ENCODE data around the gene ELOVL6.

The ELOVL6 gene

DNA sequence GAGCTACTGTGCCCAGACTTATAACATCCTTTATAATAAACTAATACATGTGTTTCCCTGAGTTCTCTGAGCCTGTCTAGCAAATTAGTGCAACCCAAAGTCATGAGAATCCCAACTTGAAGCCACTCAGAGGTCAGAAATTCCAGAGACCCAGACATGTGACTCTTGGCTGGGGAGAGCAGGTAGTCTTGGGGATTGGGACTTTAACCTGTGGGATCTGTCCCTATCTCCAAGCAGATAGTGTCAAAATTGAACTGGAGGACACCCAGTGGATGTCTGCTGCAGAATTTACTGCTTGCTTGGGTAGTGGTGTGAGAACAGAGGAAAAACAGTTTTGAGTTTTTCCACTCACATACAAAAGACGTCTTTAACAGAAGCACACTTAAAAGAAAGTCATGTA lies 26.4 kb downstream of the ELOVL6 start:
- no peak for DNase-seq (ENCODE audit: low read depth)
- TF ChIP-seq, protein P1, sequence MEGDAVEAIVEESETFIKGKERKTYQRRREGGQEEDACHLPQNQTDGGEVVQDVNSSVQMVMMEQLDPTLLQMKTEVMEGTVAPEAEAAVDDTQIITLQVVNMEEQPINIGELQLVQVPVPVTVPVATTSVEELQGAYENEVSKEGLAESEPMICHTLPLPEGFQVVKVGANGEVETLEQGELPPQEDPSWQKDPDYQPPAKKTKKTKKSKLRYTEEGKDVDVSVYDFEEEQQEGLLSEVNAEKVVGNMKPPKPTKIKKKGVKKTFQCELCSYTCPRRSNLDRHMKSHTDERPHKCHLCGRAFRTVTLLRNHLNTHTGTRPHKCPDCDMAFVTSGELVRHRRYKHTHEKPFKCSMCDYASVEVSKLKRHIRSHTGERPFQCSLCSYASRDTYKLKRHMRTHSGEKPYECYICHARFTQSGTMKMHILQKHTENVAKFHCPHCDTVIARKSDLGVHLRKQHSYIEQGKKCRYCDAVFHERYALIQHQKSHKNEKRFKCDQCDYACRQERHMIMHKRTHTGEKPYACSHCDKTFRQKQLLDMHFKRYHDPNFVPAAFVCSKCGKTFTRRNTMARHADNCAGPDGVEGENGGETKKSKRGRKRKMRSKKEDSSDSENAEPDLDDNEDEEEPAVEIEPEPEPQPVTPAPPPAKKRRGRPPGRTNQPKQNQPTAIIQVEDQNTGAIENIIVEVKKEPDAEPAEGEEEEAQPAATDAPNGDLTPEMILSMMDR (conservative IDR thresholded peaks at IDR 0.05; ENCODE audit: low read depth, low read length), result no peak
- no peak overlapping the region for H3K4me3 ChIP-seq (ENCODE audit: low read depth, low read length)

DNA sequence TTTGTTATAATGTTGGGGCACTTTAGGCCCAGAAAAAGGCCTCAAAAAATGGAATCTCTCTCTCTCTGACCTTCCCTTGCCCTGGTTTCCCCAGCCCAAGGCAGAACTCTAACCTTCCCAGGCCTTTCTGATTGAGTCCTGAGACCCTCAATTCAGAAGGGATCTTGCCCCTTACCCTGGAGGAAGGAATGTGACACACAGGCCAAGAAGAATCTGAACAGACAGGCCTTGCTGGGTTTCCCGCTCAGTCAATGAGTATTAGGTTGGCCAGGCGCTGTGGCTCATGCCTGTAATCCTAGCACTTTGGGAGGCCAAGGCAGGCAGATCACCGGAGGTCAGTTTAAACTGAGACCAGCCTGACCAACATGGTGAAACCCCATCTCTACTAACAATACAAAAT lies 27.6 kb downstream of the ELOVL6 start:
- TF ChIP-seq, protein P1 (conservative IDR thresholded peaks at IDR 0.05; ENCODE audit: low read depth, low read length), result peak; percentile 35
- DNase-seq (ENCODE audit: low read depth), result no peak
- no peak overlapping the region for H3K4me3 ChIP-seq (ENCODE audit: low read depth, low read length)

DNA sequence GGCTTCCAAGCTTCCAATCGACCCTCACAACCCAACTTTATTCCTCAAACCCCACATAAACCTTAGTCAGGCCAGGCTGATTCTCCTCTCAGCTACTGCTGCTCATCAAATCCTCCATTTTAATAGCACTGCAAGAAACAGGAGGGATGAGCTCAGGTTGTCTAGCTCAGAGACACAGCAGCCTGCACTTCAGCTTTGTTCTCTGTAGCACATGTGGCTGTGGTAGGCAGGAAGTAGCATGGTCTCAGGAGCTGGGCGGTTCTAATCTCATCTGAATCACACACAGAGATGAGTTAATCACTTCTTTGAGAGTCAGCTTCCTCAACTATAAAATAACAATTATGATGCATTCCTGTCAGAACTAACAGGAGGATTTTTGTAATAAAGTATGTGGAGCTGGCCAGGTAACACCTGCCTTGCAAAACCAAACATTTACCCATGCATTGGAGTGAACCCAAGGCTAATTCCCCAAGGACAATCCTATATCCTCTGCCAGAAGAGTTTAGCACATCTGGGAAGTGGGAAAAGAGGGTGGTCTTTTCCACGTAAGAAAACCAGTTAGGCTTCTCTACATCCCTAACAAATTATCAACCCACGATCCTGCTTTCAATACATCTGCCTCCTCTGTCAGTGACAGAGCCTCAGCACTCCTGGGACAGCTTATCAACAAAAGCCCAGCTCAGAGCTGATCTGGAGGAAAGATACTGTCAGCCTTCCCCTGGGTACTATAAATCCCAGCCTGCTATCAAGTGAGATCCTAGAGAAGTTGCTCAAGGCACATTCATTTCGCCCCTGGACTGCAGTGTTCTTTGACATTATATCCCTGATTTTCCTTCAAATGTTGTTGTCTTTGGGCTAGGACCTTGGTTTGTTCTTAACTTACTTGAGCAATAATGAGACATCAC lies 32.8 kb downstream of the ELOVL6 start:
- TF ChIP-seq, protein P1 (conservative IDR thresholded peaks at IDR 0.05; ENCODE audit: low read depth, low read length), result no peak
- no peak overlapping the region for H3K4me3 ChIP-seq (ENCODE audit: low read depth, low read length)
- DNase-seq (ENCODE audit: low read depth), result peak; percentile 82

DNA sequence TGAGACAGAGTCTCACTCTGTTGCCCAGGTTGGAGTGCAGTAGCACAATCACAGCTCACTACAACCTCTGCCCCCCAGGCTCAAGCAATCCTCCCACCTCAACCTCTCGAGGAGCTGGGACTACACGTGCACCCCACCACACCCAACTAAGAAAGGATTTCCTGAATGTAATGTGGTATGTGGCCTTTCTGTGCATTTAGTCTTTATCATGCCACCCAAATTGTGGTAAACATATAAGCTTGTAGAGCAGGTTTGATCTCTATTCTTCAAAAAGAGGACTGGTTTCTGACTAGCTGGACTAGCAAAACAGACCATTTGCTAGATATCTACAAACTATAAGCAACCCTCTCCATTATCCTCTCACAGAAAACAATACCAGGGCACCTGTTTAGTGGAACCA lies 33.6 kb downstream of the ELOVL6 start:
- DNase-seq (ENCODE audit: low read depth), result no peak
- TF ChIP-seq, protein P1 (conservative IDR thresholded peaks at IDR 0.05; ENCODE audit: low read depth, low read length), result no peak
- no peak overlapping the region for H3K4me3 ChIP-seq (ENCODE audit: low read depth, low read length)

DNA sequence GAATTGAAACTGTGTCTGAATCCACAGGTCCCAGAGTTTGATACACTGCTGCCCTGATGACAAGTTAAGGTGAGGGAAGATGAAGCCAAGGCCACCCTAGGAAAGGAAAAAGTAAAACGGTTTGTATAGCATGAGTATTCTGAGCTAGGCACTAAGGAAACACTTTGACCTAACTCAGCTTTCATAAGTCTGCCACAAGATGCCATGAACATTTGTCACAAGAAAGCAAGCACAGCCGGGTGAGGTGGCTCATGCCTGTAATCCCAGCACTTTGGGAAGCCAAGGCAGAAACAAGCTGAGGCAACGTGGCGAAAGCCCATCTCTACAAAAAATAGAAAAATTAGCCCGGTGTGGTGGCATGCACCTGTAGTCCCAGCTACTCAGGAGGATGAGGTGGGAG lies 34.2 kb downstream of the ELOVL6 start:
- peak; percentile 34 for DNase-seq (ENCODE audit: low read depth)
- TF ChIP-seq, protein P1 (conservative IDR thresholded peaks at IDR 0.05; ENCODE audit: low read depth, low read length), result no peak

DNA sequence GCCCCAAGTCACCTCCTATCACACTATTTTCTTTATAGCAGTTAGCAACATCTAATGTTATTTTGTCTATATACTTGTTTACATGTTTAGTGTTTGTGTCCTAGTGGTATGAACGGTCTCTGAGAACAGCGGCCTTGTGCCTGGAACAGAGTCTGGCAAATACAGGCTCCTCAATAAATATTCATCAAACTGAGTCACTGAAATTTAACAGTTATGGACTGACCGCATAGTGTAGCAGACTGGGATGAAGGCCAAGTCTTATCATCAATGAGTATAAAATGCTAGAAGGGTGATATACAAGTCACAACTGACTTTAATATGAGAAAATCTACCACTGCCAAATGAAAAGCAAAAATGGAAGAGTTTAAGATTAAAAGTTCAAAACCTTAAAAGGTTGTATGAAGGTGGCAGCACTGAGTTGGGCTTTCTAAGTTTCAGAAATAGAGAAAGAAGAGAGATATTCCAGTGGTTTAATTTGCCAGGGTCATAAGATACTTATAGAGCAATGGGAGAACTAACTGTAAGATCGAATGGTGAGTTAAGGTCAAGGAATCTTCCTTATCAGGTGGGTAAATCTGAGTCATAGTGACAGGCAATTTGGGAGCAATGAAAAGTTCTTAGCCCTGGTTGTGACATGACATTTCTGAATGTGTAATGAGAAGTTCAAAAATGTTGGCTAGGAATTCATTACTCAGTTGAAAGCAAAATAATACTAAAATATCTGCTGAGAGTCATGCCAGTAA lies 34.9 kb downstream of the ELOVL6 start:
- TF ChIP-seq, protein P1 (conservative IDR thresholded peaks at IDR 0.05; ENCODE audit: low read depth, low read length), result peak; percentile 47
- H3K4me3 ChIP-seq (ENCODE audit: low read depth, low read length), result no peak overlapping the region
- DNase-seq (ENCODE audit: low read depth), result peak; percentile 80

More for the DNA sequence above, 34.2 kb downstream of the ELOVL6 start:
- no peak overlapping the region for H3K4me3 ChIP-seq (ENCODE audit: low read depth, low read length)

Data from choroid plexus epithelial cell (primary cell).